H1 (cell line): ENCODE measurements around the gene EFEMP2. TPM values are rescaled to one million over a fixed set of nuclear protein-coding genes. Genes with fewer than 3 reads are reported as not detected.

Source experiments
- ASH2L ChIP-seq: fragments of 200-600, 300-600 bp; sonication (generic); IDR thresholded peaks from one replicate; pipeline ENCODE4 v1.7.1; 2017; ENCODE audit warnings: low read length
- CEBPB ChIP-seq: IDR thresholded peaks from 2 replicates; pipeline ENCODE4 v1.6.1; 2012; ENCODE audit warnings: low read depth, low read length
- CREB1 ChIP-seq: IDR thresholded peaks from 2 replicates; pipeline ENCODE4 v1.6.1; 2012; ENCODE audit warnings: inconsistent platforms
- CTBP2 ChIP-seq: IDR thresholded peaks from 2 replicates; pipeline ENCODE4 v1.7.0; 2011; ENCODE audit warnings: borderline replicate concordance, mild to moderate bottlenecking, moderate library complexity, mixed read lengths, low read length; ENCODE audit not compliant: insufficient read depth, insufficient read length
- FOSL1 ChIP-seq: IDR thresholded peaks from 2 replicates; pipeline ENCODE4 v1.6.1; 2011; ENCODE audit warnings: mild to moderate bottlenecking, low read depth, low read length, moderate library complexity; ENCODE audit not compliant: insufficient read depth
- HDAC2 ChIP-seq, 2 experiments: fragments of 300-600 bp in 1 of 2; sonication (generic) in 1 of 2; IDR thresholded peaks; 2 replicates each; pipeline ENCODE4 v1.6.1; 2011 to 2012; ENCODE audit warnings: low read depth in 2 of 2, low read length in 2 of 2, mild to moderate bottlenecking in 2 of 2, moderate library complexity in 2 of 2, borderline replicate concordance in 1 of 2, inconsistent platforms in 1 of 2
- HDAC6 ChIP-seq: IDR thresholded peaks from one replicate; pipeline ENCODE4 v1.7.1; 2012; ENCODE audit warnings: low read depth, mild to moderate bottlenecking, inconsistent platforms, low read length, moderate library complexity
- JUND ChIP-seq: IDR thresholded peaks from 2 replicates; pipeline ENCODE4 v1.6.1; 2011; ENCODE audit warnings: mild to moderate bottlenecking, improper control_type of control experiment, low read length
- MAFK ChIP-seq: IDR thresholded peaks from 2 replicates; pipeline ENCODE4 v1.6.1; 2012; ENCODE audit warnings: low read depth, mild to moderate bottlenecking, improper control_type of control experiment, low read length
- NRF1 ChIP-seq: IDR thresholded peaks from 2 replicates; pipeline ENCODE4 v1.6.1; 2011; ENCODE audit warnings: mild to moderate bottlenecking, low read depth, low read length, improper control_type of control experiment
- POLR2A ChIP-seq, 2 experiments: IDR thresholded peaks; 1 replicate in 1 of 2; 2 replicates in 1 of 2; pipeline ENCODE4 v1.6.1; 2011; ENCODE audit warnings: low read depth in 2 of 2, low read length in 2 of 2, mild to moderate bottlenecking in 2 of 2; ENCODE audit errors: control extremely low read depth in 1 of 2
- POU5F1 ChIP-seq: IDR thresholded peaks from 2 replicates; pipeline ENCODE4 v1.6.1; 2011; ENCODE audit warnings: low read depth, mild to moderate bottlenecking, low read length, moderate library complexity
- RBBP5 ChIP-seq: IDR thresholded peaks from 2 replicates; pipeline ENCODE4 v1.7.1; 2012; ENCODE audit warnings: low read depth, mild to moderate bottlenecking, inconsistent platforms, low read length, moderate library complexity, borderline replicate concordance
- SIN3A ChIP-seq, 2 experiments: IDR thresholded peaks in 1 of 2; conservative IDR thresholded peaks in 1 of 2; 2 replicates each; pipeline ENCODE4 v1.6.1; 2011 to 2012; ENCODE audit warnings: low read length in 2 of 2, improper control_type of control experiment in 1 of 2, low read depth in 1 of 2, mild to moderate bottlenecking in 1 of 2
- SP1 ChIP-seq: IDR thresholded peaks from 2 replicates; pipeline ENCODE4 v1.6.1; 2011; ENCODE audit warnings: low read depth, low read length
- SP4 ChIP-seq: IDR thresholded peaks from 2 replicates; pipeline ENCODE4 v1.6.1; 2012; ENCODE audit warnings: low read length, inconsistent platforms
- SUZ12 ChIP-seq: fragments of 200-600 bp; sonication (generic); IDR thresholded peaks from 2 replicates; pipeline ENCODE4 v1.6.1; 2012; ENCODE audit warnings: mild to moderate bottlenecking, inconsistent platforms, low read length, moderate library complexity, mixed read lengths
- TAF1 ChIP-seq: IDR thresholded peaks from 2 replicates; pipeline ENCODE4 v1.6.1; 2011; ENCODE audit warnings: mild to moderate bottlenecking, low read depth, low read length
- TBP ChIP-seq: IDR thresholded peaks from 2 replicates; pipeline ENCODE4 v1.6.1; 2011; ENCODE audit warnings: low read depth, low read length, improper control_type of control experiment
- YY1 ChIP-seq: IDR thresholded peaks from 2 replicates; pipeline ENCODE4 v1.6.1; 2011; ENCODE audit warnings: low read depth, mild to moderate bottlenecking, low read length
- polyA plus RNA-seq, 7 experiments: library from polyadenylated mRNA; depleted of rRNA in 3 of 7; stranded (reverse) in 5 of 7; unstranded in 2 of 7; fragments of >200 nt in 5 of 7; fragments of 200-250 nt in 2 of 7; gene quantifications; 1 replicate in 5 of 7; 2 replicates in 1 of 7; 4 replicates in 1 of 7; pipeline versions ENCODE4 v1.2.1 to v1.2.3, GENCODE V29; 2011 to 2013; ENCODE audit warnings: missing spikeins in 2 of 7, mixed read lengths in 2 of 7
- total RNA-seq: library from RNA; stranded (reverse); fragmentation: NEBNext Ultra II Directional; extraction: Animal tissue kit (Norgen Biotek cat#: 25700); gene quantifications from 2 replicates; pipeline ENCODE4 v1.2.1, GENCODE V29; 2021
- TF ChIP-seq, protein P1 (sequence below): IDR thresholded peaks from 2 replicates; pipeline ENCODE4 v1.6.1; 2011; ENCODE audit warnings: low read depth, mild to moderate bottlenecking, low read length; ENCODE audit not compliant: insufficient read depth
- TF ChIP-seq, protein P2 (sequence below): IDR thresholded peaks from 2 replicates; pipeline ENCODE4 v1.6.1; 2011; ENCODE audit warnings: low read length, improper control_type of control experiment
- TF ChIP-seq, protein P3 (sequence below): IDR thresholded peaks from 2 replicates; pipeline ENCODE4 v1.6.1; 2012; ENCODE audit warnings: inconsistent platforms

The EFEMP2 gene
- total and polyA plus RNA-seq, 2 of the 8 experiments (the other 6 are each of a cell fraction or from before 2014, with no cell fraction given) = 8.8 to 17.2 TPM

DNA sequence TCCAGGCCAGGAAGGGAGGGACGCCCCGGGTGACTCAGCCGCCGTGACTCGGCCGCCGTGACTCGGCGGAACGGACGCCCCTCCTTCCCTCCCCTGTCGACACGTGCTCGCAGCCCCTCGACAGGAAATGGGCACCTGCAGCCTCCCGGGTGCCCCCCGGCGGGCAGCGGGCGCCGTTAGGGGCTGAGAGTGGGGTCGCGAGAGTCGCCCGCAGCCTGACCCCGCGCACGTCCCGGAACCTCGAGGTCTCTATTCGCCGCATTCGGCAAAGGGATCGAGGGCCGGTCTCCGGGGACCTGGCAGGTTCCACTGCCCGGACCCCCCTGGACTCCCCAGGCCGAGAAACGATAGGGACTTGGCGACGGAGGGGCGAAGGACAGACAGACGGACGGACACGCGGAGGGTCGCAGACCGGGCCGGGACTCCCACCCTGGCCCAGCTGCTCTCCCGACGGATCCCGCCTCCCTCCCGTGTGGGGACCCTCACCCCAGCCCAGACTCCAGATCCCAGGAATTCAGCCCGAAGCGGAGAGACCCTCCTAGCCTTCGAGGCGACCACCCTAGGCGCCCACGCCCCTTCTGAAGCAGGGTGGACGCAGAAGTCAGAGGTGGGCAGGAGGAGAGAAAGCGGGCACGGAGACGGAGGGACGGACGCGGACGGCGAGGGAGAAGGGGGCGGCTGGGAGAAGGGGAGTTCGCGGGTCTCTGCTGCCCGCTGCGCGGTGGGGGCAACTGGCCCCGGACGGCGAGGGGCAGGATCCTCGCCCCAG is 26.9 kb upstream of the EFEMP2 start (continued):
- no peak for TF ChIP-seq YY1
- no peak for TF ChIP-seq JUND
- TF ChIP-seq FOSL1 = no peak
- TF ChIP-seq SP4 = no peak
- TF ChIP-seq, protein P1, sequence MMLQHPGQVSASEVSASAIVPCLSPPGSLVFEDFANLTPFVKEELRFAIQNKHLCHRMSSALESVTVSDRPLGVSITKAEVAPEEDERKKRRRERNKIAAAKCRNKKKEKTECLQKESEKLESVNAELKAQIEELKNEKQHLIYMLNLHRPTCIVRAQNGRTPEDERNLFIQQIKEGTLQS = no peak
- TF ChIP-seq SP1 = no peak
- no peak for TF ChIP-seq CTBP2
- no peak for TF ChIP-seq SIN3A (conservative IDR thresholded peaks at IDR 0.05 in 1 of 2, IDR thresholded peaks at IDR 0.05 in 1 of 2; ENCODE audit: low read depth in 1 of 2, low read length in 2 of 2)
- no peak for TF ChIP-seq CEBPB
- TF ChIP-seq, protein P2, sequence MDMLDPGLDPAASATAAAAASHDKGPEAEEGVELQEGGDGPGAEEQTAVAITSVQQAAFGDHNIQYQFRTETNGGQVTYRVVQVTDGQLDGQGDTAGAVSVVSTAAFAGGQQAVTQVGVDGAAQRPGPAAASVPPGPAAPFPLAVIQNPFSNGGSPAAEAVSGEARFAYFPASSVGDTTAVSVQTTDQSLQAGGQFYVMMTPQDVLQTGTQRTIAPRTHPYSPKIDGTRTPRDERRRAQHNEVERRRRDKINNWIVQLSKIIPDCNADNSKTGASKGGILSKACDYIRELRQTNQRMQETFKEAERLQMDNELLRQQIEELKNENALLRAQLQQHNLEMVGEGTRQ = 0 out of 2 replicates have a peak, but pooled peaks have one; percentile 18
- peak; percentile 50; the same call in 1 of the 2 replicates for TF ChIP-seq MAFK
- TF ChIP-seq HDAC6 = no peak
- no peak for TF ChIP-seq CREB1
- TF ChIP-seq HDAC2 (IDR thresholded peaks at IDR 0.05; ENCODE audit: borderline replicate concordance in 1 of 2, low read depth in 2 of 2, low read length in 2 of 2) = 0 out of 4 replicates have a peak, but pooled peaks of 1 of the 2 experiments have one; percentile 13
- TF ChIP-seq ASH2L = no peak
- peak; percentile 72 for TF ChIP-seq SUZ12
- peak; percentile 25; the same call in 1 of the 2 replicates for TF ChIP-seq TBP
- TF ChIP-seq, protein P3, sequence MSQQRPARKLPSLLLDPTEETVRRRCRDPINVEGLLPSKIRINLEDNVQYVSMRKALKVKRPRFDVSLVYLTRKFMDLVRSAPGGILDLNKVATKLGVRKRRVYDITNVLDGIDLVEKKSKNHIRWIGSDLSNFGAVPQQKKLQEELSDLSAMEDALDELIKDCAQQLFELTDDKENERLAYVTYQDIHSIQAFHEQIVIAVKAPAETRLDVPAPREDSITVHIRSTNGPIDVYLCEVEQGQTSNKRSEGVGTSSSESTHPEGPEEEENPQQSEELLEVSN = peak; percentile 96
- TF ChIP-seq POU5F1 = no peak
- no peak for TF ChIP-seq NRF1
- 0 out of 3 replicates have a peak, but pooled peaks of 1 of the 2 experiments have one; percentile 2 for TF ChIP-seq POLR2A (IDR thresholded peaks at IDR 0.05; ENCODE audit: control extremely low read depth in 1 of 2, low read depth in 2 of 2, low read length in 2 of 2)
- no peak for TF ChIP-seq RBBP5
- TF ChIP-seq TAF1 = no peak
